Measurements from ENCODE around the gene CYP39A1.

Gene CYP39A1

DNA sequence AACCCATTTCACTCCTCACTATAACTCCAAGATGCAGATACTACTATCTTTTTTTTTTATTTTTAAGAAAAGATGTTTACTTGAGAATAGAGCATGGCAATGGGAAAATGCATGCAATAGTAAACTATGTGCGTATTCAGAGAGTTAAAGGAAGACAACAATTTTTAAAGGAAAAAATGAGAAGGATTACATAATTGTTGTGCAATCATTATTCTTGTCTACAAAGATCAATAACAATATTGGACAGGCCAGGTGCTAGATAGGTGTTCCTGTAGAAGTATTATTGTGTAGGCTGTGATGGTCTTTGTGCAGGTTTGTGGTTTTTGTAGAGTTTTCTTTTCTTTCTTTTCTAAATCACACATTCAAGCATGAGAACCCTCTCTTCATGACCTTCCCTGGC, 20.6 kb downstream of the CYP39A1 start:
- H4K20me1 ChIP-seq: no peaks in the 10 kb centered on the region
- H3K4me3 ChIP-seq: no peak overlapping the region
- H3K9me3 ChIP-seq: no peaks in the 10 kb centered on the region
- TF ChIP-seq Cebpa-rat (IDR thresholded peaks at IDR 0.05): peak; percentile 13; the same call in 1 of the 2 replicates
- no peaks in the 10 kb centered on the region for H3K4me1 ChIP-seq
- no peak overlapping the region for H3K4me2 ChIP-seq
- no peaks in the 10 kb centered on the region for H3K27me3 ChIP-seq
- no peaks in the 10 kb centered on the region for H3K36me3 ChIP-seq
- no peak overlapping the region for H3K9ac ChIP-seq
- H3K27ac ChIP-seq: no peak overlapping the region

DNA sequence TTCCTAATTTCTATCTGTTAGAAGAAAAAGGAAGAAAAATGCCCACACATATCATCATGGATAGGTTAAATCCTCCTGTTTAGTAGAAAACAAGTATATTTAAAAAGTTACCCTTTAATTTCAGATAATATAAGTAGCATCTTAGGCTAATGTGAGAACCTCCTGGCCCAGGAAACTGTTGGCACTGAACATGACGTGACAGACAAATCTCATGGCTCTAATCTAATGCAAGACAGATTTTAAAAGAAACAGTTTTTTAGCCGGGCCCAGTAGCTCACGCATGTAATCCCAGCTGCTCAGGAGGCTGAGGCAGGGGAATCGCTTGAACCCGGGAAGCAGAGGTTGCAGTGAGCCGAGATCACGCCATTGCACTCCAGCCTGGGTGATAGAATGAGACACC, 22.9 kb downstream of the CYP39A1 start:
- Histone ChIP-seq H3K27me3 (no peaks in the 10 kb centered on the region), H3K4me3 (no peak overlapping the region), H3K27ac (no peak overlapping the region), H3K9ac (no peak overlapping the region), H3K36me3 (no peaks in the 10 kb centered on the region), H3K4me1 (no peaks in the 10 kb centered on the region), H3K9me3 (no peaks in the 10 kb centered on the region), H4K20me1 (no peaks in the 10 kb centered on the region), H3K4me2 (no peak overlapping the region)
- TF ChIP-seq Cebpa-rat (IDR thresholded peaks at IDR 0.05): no peak

DNA sequence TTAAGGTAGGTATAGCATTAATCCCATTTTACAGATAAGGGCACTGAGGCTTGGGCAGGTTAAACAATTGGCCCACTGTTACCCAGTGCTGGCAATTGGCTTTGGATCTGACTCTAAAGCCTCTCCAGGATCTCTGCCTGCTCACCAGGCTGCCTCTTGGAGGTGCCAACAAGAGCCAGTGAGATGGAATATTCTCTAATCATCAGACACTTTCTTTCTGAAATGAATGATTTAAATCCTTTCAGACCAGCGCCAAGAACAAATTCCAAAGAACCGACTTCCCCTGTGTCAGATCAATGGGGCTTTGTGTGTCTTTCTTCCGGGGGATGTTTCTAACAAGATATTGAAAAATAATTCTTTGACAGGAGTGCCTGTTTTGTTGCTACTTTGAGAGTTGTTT, 23.6 kb downstream of the CYP39A1 start:
- H4K20me1 ChIP-seq: no peaks in the 10 kb centered on the region
- no peak overlapping the region for H3K27ac ChIP-seq
- H3K9me3 ChIP-seq: no peaks in the 10 kb centered on the region
- H3K4me1 ChIP-seq: no peaks in the 10 kb centered on the region
- no peaks in the 10 kb centered on the region for H3K27me3 ChIP-seq
- no peaks in the 10 kb centered on the region for H3K36me3 ChIP-seq
- no peak overlapping the region for H3K9ac ChIP-seq
- no peak overlapping the region for H3K4me2 ChIP-seq
- H3K4me3 ChIP-seq: no peak overlapping the region
- TF ChIP-seq Cebpa-rat (IDR thresholded peaks at IDR 0.05): no peak

DNA sequence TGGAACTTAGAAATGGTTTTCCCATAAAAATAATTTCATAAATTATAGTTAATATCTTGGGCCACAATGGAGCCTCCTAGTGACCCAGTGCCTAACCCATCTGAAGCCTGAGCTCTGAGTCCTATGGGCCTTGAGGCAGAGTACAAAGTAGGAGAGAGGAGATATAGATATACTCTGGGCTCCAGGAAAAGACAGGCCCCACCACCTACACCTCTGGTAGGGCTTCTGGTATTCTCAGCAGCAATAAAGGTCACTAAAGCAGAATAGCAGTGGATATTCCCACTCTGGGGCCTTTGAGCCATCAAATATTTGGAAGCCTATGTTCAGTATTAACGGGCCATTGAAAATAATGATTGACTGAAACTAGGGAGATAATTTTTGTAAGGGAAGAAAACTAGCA, 24.1 kb downstream of the CYP39A1 start:
- H3K27ac ChIP-seq: no peak overlapping the region

DNA sequence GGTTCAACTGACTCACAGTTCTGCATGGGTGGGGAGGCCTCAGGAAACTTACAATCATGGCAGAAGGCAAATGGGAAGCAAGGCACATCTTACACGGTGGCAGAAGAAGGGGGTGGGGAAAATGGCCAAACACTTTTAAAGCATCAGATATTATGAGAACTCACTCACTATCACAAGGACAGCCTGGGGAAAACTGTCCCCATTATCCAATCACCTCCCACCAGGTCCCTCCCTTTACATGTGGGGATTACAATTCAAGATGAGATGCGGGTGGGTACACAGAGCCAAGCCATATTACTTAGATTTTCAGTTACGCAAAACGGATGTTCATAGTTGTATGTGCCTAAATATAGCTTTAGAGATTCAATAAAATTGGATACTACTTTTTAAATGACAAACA, 25.6 kb downstream of the CYP39A1 start:
- Histone ChIP-seq H4K20me1 (no peaks in the 10 kb centered on the region), H3K36me3 (no peaks in the 10 kb centered on the region), H3K9me3 (no peaks in the 10 kb centered on the region), H3K27me3 (no peaks in the 10 kb centered on the region), H3K9ac (no peak overlapping the region), H3K4me3 (no peak overlapping the region), H3K27ac (no peak overlapping the region), H3K4me1 (no peaks in the 10 kb centered on the region), H3K4me2 (no peak overlapping the region)
- no peak for TF ChIP-seq Cebpa-rat (IDR thresholded peaks at IDR 0.05)

More for the DNA sequence above, 24.1 kb downstream of the CYP39A1 start:
- no peaks in the 10 kb centered on the region for H3K9me3 ChIP-seq
- no peak for TF ChIP-seq Cebpa-rat (IDR thresholded peaks at IDR 0.05)
- no peak overlapping the region for H3K4me2 ChIP-seq
- no peaks in the 10 kb centered on the region for H3K36me3 ChIP-seq
- no peaks in the 10 kb centered on the region for H3K27me3 ChIP-seq
- H3K9ac ChIP-seq: no peak overlapping the region
- H3K4me3 ChIP-seq: no peak overlapping the region
- H4K20me1 ChIP-seq: no peaks in the 10 kb centered on the region
- no peaks in the 10 kb centered on the region for H3K4me1 ChIP-seq

DNA sequence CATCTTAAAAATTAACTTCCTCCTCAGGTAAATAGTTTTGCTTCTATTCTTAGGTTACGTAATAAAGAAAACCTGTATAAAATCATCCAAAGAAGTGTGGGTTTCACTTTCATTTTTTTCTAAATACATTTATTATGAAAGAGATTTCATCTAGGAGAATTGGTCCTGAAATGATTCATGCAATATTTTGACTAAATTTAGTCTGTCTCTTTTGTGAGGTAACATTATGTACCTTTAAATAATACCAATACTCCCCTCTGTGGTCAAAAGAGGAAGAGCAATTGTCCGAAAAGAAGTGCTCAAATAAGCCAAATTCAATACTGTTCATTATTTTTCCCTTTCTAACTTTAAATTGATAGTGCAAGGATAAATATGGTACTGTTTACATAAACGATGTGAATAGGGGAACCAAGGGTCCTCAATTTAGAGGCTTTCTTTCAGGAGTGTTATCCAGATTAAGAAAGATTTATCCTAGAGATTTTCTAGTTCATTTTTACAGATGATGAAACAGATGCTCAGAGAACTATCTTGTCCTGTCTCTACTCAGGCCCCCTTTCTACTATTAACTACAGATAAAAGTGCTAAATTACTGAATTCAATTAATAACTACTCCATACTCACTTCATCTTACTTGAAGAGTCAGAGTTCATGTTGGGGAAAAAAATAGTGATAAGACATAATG, 26.2 kb downstream of the CYP39A1 start:
- Histone ChIP-seq H3K4me3 (no peak overlapping the region), H3K4me2 (no peak overlapping the region), H3K27ac (no peak overlapping the region), H3K27me3 (no peaks in the 10 kb centered on the region), H3K9me3 (no peaks in the 10 kb centered on the region), H3K36me3 (no peaks in the 10 kb centered on the region), H3K9ac (no peak overlapping the region), H4K20me1 (no peaks in the 10 kb centered on the region), H3K4me1 (no peaks in the 10 kb centered on the region)
- no peak for TF ChIP-seq Cebpa-rat (IDR thresholded peaks at IDR 0.05)

DNA sequence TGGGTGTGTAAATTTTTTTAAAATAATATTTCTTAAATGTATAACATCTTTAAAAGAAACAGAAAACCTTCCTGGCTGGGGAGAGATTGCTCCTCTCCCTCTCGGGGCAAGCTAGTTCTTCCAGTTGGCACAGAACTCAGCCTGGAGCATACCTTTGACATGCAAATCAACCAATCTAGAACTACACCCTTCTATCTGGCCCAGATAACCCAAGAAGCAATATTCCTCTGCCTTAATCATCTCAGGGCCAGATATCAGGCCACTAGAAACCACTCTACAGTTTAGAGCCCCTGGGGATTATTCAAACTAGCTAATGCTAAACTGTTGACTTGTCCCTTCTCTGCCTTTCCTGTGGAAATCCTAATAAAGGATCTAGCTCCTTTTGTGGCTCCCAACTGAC, 33.9 kb downstream of the CYP39A1 start:
- Histone ChIP-seq H3K4me2 (no peak overlapping the region), H3K9me3 (no peaks in the 10 kb centered on the region), H3K27me3 (no peaks in the 10 kb centered on the region), H3K27ac (no peak overlapping the region), H3K4me1 (no peaks in the 10 kb centered on the region), H3K4me3 (no peak overlapping the region), H4K20me1 (no peaks in the 10 kb centered on the region), H3K36me3 (no peaks in the 10 kb centered on the region), H3K9ac (no peak overlapping the region)
- no peak for TF ChIP-seq Cebpa-rat (IDR thresholded peaks at IDR 0.05)

DNA sequence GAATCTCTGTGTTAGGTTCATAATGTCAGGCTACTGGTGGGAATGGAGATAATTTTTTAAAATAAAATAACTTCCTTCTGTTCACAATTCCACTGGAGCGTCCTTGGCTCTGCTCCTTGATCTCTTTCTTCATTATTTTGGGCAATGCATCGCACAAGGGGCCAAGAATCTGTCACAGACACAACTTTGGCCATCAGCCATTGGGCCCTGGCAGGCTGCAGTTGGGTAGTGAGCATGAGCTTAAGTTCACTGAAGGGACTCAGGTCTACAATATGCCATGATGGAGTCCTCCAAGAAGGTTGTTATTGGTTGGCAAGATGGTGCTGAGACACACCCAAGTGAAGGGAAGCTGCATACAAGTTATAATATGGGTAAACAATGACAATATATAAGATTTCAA, 40.0 kb downstream of the CYP39A1 start:
- H3K4me1 ChIP-seq: no peaks in the 10 kb centered on the region
- H3K36me3 ChIP-seq: no peaks in the 10 kb centered on the region
- H4K20me1 ChIP-seq: no peaks in the 10 kb centered on the region
- H3K9me3 ChIP-seq: no peaks in the 10 kb centered on the region
- no peaks in the 10 kb centered on the region for H3K27me3 ChIP-seq
- no peak overlapping the region for H3K27ac ChIP-seq
- no peak overlapping the region for H3K4me2 ChIP-seq
- TF ChIP-seq Cebpa-rat (IDR thresholded peaks at IDR 0.05): no peak
- no peak overlapping the region for H3K4me3 ChIP-seq
- H3K9ac ChIP-seq: no peak overlapping the region

DNA sequence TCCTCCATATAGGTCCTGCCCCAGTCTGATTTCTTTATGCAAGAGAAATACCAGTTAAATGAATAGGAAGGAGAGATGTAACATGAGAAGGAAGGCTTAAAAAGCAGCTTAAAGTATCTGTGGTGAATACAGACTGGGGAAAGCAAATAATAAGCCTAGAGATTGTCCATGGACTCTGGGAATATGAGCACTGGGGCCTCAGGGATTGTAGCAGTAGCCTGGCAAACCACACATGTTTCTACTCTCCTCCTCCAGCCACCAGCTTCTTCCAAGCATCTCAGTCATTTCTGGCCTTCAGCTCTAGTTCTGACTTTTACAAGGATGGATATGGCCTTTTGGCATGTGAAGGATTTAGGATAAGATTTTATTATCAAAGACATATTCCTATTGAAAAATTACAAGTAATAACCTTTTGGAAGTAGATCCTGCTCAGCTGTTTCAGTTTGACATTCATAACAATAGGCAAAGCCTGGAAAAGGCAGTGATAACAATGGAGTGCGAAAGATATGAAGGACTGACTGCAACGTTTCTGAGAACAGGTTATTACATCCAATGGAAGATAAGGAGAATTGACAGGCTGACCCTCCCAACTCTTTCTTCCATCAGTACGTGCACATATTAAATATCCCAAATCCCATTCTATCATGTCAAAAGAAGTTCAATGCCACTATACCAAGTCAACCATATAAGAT, 41.6 kb downstream of the CYP39A1 start:
- Histone ChIP-seq H3K4me2 (no peak overlapping the region), H4K20me1 (no peaks in the 10 kb centered on the region), H3K27me3 (no peaks in the 10 kb centered on the region), H3K9ac (no peak overlapping the region), H3K36me3 (no peaks in the 10 kb centered on the region), H3K4me3 (no peak overlapping the region), H3K9me3 (no peaks in the 10 kb centered on the region), H3K4me1 (no peaks in the 10 kb centered on the region), H3K27ac (no peak overlapping the region)
- no peak for TF ChIP-seq Cebpa-rat (IDR thresholded peaks at IDR 0.05)

DNA sequence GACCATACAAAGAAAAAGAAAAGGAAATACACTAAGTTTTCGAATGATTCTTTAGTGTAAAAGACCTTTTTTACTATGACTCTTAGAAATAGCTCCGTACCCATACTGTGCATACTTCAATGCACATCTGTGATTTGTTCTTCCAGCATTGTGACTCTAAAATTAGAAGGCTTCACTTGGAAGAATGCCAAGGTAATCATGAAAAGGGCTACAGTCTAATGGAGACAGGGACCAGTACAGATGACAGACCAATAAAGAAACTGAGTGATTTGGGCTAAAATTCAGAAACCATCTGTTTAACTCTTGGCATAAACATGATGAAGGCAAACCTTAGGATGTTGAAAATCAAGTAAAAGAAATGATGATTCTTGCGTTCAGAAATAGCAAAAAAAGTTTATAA, 46.3 kb downstream of the CYP39A1 start:
- Histone ChIP-seq H3K4me3 (no peak overlapping the region), H3K4me1 (no peaks in the 10 kb centered on the region), H4K20me1 (no peaks in the 10 kb centered on the region), H3K36me3 (no peaks in the 10 kb centered on the region), H3K9me3 (no peaks in the 10 kb centered on the region), H3K9ac (no peak overlapping the region), H3K27me3 (no peaks in the 10 kb centered on the region), H3K4me2 (no peak overlapping the region), H3K27ac (no peak overlapping the region)
- TF ChIP-seq Cebpa-rat (IDR thresholded peaks at IDR 0.05): no peak
